ENCODE results near the gene MAST2.

The MAST2 gene

DNA sequence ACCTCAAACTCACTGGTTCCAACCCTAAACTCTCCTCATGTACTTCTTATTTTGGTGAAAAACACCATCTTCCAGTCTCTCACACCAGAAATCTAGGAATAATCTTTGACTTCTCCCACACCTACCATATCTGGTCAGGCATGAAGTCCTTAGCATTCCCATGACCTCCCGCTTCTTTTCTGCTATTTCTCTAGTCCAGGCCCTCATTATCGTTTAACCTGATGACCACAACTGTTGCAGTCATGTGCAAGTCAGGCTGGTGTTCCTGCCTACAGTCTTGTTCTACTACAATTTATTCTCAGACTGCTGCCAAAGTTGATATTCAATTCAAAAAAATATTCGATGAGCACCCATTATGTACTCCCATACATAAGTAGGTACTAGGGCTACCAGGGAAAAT, 257.7 kb downstream of the MAST2 start:
- DNase-seq (ENCODE audit: low read depth), result no peak
- TF ChIP-seq, protein P1, sequence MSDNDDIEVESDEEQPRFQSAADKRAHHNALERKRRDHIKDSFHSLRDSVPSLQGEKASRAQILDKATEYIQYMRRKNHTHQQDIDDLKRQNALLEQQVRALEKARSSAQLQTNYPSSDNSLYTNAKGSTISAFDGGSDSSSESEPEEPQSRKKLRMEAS (IDR thresholded peaks at IDR 0.05; ENCODE audit: low read depth, low read length), result no peak
- TF ChIP-seq, protein P2, sequence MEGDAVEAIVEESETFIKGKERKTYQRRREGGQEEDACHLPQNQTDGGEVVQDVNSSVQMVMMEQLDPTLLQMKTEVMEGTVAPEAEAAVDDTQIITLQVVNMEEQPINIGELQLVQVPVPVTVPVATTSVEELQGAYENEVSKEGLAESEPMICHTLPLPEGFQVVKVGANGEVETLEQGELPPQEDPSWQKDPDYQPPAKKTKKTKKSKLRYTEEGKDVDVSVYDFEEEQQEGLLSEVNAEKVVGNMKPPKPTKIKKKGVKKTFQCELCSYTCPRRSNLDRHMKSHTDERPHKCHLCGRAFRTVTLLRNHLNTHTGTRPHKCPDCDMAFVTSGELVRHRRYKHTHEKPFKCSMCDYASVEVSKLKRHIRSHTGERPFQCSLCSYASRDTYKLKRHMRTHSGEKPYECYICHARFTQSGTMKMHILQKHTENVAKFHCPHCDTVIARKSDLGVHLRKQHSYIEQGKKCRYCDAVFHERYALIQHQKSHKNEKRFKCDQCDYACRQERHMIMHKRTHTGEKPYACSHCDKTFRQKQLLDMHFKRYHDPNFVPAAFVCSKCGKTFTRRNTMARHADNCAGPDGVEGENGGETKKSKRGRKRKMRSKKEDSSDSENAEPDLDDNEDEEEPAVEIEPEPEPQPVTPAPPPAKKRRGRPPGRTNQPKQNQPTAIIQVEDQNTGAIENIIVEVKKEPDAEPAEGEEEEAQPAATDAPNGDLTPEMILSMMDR (IDR thresholded peaks at IDR 0.05; ENCODE audit: low read depth, low read length), result no peak
- TF ChIP-seq MYC (IDR thresholded peaks at IDR 0.05; ENCODE audit: low read depth, low read length), result no peak
- TF ChIP-seq POLR2A (IDR thresholded peaks at IDR 0.05; ENCODE audit: extremely low read depth, insufficient read length), result no peak
- H3K4me3 ChIP-seq (ENCODE audit: low read depth, low read length), result no peak overlapping the region

DNA sequence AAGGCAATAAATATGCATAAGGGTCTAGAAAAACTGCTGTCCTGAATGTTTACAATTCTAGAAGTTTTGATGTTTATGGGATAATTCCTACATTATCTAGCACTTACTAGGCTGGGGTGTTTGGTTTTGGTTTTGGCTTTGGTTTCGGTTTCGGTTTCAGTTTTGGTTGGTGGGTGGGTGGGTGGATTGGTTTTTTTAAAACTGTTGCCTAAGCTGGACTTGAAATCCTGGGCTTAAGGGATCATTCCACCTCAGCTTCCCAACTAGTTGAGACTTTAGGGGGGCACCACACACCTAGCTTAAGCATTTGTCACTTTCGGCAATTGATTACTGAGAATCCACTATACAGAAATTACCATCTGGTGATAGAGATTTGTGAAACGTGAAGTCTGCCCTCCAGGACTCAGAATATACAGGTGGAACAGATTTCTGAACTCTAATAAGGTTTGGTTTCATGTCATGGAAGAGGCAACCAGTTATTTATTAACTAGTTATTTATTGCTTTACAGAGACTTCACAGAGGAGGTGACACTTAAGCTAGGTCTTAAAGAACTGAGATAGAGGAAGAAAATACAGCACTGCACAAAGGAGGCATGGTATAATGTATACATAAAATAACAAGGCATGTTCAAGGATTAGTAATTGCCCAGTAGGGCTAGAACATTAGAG, 259.4 kb downstream of the MAST2 start:
- TF ChIP-seq, protein P2 (IDR thresholded peaks at IDR 0.05; ENCODE audit: low read depth, low read length), result no peak
- TF ChIP-seq MYC (IDR thresholded peaks at IDR 0.05; ENCODE audit: low read depth, low read length), result no peak
- TF ChIP-seq, protein P1 (IDR thresholded peaks at IDR 0.05; ENCODE audit: low read depth, low read length), result no peak
- TF ChIP-seq POLR2A (IDR thresholded peaks at IDR 0.05; ENCODE audit: extremely low read depth, insufficient read length), result no peak
- no peak overlapping the region for H3K4me3 ChIP-seq (ENCODE audit: low read depth, low read length)
- DNase-seq (ENCODE audit: low read depth), result peak; percentile 37

DNA sequence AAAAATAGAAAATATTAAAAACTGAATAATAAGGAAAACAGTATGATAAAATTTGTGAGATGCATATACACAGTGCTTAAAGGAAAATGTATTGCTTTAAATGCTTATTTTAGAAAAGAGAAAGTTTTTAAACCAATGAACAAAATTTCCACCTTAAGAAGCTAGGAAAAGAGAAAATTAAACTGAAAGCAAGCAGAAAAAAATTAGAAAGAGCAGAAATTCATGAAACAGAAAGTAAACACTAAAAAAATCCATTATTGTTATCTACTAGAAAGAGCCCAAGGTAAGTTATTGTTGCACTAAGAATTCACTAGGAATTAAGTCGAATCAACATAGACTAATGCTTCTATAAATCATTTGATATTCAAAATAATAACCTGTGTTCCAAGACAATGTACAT, 261.3 kb downstream of the MAST2 start:
- no peak for TF ChIP-seq POLR2A (IDR thresholded peaks at IDR 0.05; ENCODE audit: extremely low read depth, insufficient read length)
- TF ChIP-seq, protein P2 (IDR thresholded peaks at IDR 0.05; ENCODE audit: low read depth, low read length), result no peak
- TF ChIP-seq, protein P1 (IDR thresholded peaks at IDR 0.05; ENCODE audit: low read depth, low read length), result no peak
- TF ChIP-seq MYC (IDR thresholded peaks at IDR 0.05; ENCODE audit: low read depth, low read length), result no peak
- no peak for DNase-seq (ENCODE audit: low read depth)
- H3K4me3 ChIP-seq (ENCODE audit: low read depth, low read length), result no peak overlapping the region

GRCh38 chr1:46065405-46065804, 262.0 kb downstream of the MAST2 start:
- DNase-seq (ENCODE audit: low read depth), result peak; percentile 36
- H3K4me3 ChIP-seq (ENCODE audit: low read depth, low read length), result no peak overlapping the region
- TF ChIP-seq POLR2A (IDR thresholded peaks at IDR 0.05; ENCODE audit: extremely low read depth, insufficient read length), result no peak
- TF ChIP-seq, protein P2 (IDR thresholded peaks at IDR 0.05; ENCODE audit: low read depth, low read length), result no peak
- TF ChIP-seq, protein P1 (IDR thresholded peaks at IDR 0.05; ENCODE audit: low read depth, low read length), result peak; percentile 54; the same call in 1 of the 2 replicates
- no peak for TF ChIP-seq MYC (IDR thresholded peaks at IDR 0.05; ENCODE audit: low read depth, low read length)

GRCh38 chr1:46067652-46068051, 264.2 kb downstream of the MAST2 start:
- TF ChIP-seq MYC (IDR thresholded peaks at IDR 0.05; ENCODE audit: low read depth, low read length) (no peak), POLR2A (IDR thresholded peaks at IDR 0.05; ENCODE audit: extremely low read depth, insufficient read length) (no peak)
- TF ChIP-seq, protein P2 (IDR thresholded peaks at IDR 0.05; ENCODE audit: low read depth, low read length), result no peak
- TF ChIP-seq, protein P1 (IDR thresholded peaks at IDR 0.05; ENCODE audit: low read depth, low read length), result no peak
- H3K4me3 ChIP-seq (ENCODE audit: low read depth, low read length), result no peak overlapping the region
- no peak for DNase-seq (ENCODE audit: low read depth)
